NCI-H128 (cell line): ENCODE data around the gene CLUH.
"Not testable (repeated sequence)": the region's sequence is repeated elsewhere in the genome, so short reads cannot be mapped to it uniquely, and the experiment has no call there.

Source experiments
- DNase-seq: peaks from one replicate; lab custom pipeline; 2025; ENCODE audit not compliant: unreplicated experiment; lab: John Stamatoyannopoulos, UW

Gene CLUH

GRCh38 chr17:2690165-2691068, 21.1 kb downstream of the CLUH start:
- no peak for DNase-seq

- no peak for DNase-seq
Measured at GRCh38 chr17:2689411-2690164, 22.0 kb downstream of the CLUH start.

DNA sequence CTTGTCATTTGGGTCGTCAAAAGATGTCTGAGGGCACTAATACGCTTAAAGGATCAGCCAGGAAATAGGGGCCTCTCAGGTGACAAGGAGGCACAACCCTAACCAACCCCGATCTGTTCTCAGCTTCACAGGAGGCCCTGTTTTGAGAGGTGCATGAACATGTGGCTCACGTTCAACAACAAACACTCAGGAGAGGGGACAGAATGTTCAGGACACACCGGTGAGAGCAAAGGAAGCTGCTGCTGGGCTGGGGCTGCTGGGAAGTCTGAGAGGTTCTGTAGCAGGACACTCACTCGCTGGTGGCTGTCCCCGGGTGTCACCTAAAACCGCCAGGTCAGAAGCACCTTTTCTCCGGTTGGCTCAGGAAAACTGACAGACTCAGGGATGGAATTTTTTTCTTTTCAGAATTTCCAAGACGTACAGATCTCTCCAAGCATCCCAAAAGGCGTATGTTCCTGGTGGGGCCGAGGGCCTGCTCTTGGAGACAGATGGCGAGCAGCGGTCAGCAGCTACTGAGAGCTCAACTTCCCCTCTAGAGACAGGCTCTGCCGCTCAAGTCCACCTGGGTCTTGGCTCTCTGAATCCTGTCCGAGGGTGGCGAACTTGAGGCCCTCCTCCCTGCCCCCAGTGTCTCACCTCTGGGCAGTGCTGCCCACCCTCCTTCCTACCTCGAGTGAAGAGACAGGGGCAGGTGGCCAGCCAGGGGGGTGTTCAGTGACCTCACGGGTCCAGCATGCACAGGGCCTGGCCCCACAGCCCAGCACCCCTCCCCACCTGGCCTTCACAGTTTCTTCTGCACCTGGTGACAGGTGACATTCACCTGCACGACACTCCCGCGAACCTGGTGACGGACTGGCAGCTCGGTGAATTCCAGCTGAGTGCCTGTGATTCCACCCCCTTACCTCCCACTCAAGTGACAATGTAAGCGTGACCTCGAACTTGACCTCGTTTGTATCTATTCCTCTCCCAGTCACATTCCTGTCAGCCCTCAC, 22.9 kb downstream of the CLUH start:
- no peak for DNase-seq

DNA sequence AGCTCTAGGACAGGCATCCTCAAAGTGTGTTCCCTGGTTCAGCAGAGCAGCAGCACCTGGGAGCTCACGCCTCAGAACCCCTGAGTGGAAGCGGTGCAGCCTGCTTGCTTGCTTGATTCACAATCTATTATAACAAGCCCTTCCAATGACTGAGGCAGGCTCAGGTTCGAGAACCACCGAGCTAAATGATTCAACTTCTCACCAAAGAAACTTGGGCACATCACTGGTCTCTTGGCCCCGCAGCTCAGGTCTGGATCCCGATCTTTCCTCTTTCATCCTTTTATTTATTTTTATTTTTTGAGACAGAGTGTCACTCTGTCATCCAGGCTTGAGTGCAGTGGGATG, 24.5 kb downstream of the CLUH start:
- DNase-seq, result no peak

- no peak for DNase-seq
Measured at GRCh38 chr17:2685696-2686095, 25.9 kb downstream of the CLUH start.

GRCh38 chr17:2684549-2684948, 27.0 kb downstream of the CLUH start:
- DNase-seq, result no peak

DNA sequence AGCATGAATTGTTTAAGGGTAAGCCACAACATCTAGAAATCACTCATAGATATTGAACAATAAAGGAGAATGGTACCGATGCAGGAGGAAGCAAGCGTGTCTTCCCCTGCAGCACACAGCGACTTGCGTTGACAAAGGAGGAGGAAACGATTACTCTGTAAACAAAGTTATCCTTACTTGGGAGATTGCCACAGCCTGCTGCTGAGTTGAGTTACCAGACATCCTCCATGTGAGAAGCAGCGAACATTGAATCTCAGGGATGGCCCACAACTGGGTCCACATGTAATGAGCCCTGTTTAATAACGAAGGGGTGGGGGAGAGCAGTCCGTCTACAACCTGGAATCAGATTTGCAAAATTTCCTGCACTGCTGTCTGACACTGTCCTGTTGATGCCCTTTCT, 27.7 kb downstream of the CLUH start:
- no peak for DNase-seq

GRCh38 chr17:2682176-2682938, 29.2 kb downstream of the CLUH start:
- DNase-seq, result no peak

DNA sequence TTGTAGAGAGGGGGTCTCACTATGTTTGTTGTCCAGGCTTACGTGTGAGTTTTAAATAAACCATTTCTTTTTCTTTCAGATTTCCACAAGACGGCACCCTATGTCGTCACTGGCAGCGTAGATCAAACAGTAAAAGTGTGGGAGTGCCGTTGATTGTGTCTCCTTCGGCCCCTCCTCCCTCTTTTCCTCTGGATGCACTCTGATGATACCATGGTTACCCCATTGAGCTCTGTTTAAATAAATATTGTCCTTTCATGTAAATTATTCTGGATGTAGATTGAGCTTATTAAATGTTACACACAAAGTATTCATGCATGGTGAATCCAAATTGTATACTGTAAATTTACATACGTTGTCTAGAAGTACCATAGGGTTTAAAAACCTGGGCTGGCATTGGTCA, 29.9 kb downstream of the CLUH start:
- DNase-seq, result no peak

DNA sequence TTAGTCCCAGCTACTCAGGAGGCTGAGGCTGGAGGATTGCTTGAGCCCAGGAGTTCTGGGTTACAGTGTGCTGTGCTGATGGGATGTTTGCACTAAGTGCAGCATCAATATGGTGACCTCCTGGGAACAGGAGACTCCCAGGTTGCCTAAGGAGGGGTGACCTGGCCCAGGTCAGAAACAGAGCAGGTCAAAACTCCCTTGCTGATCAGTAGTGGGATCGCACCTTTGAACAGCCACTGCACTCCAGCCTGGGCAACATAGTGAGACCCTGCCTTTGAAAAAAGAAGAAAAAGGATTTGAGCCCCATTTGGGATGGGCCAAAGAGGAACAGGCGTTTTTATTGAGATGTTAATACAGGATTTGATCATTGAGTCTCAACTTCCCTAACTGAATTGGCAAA, 30.6 kb downstream of the CLUH start:
- DNase-seq, result no peak

DNA sequence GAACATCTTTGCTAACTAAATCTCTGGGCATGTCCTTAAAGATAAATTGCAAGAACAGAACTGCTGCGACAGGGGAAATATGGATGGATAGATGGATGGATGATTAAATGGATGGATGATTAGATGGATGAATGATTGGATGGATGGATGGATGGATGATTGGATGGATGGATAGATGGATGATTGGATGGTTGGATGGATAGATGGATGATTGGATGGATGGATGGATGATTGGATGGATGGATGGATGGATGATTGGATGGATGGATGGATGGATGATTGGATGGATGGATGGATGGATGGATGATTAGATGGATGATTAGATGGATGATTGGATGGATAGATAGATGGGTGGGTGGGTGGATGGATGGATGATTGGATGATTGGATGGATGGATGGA, 32.3 kb downstream of the CLUH start:
- not testable (repeated sequence) for DNase-seq

GRCh38 chr17:2672026-2672425, 39.5 kb downstream of the CLUH start:
- no peak for DNase-seq

- DNase-seq, result not testable (repeated sequence)
Measured at GRCh38 chr17:2660410-2660809, 51.2 kb downstream of the CLUH start.

DNA sequence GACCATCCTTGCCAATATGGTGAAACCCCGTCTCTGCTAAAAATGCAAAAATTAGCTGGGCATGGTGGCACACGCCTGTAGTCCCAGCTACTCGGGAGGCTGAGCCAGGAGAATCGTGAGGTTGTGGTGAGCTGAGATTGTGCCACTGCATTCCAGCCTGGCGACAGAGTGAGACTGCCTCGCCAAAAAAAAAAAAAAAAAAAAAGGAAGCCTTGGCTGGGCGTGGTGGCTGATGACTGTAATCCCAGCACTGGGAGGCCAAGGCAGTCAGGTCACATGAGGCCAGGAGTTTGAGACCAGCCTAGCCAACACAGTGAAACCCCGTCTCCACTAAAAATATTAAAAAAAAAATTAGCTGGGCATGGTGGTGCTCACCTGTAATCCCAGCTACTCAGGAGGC, 52.2 kb downstream of the CLUH start:
- DNase-seq, result not testable (repeated sequence)

GRCh38 chr17:2656283-2656682, 55.3 kb downstream of the CLUH start:
- no peak for DNase-seq

DNA sequence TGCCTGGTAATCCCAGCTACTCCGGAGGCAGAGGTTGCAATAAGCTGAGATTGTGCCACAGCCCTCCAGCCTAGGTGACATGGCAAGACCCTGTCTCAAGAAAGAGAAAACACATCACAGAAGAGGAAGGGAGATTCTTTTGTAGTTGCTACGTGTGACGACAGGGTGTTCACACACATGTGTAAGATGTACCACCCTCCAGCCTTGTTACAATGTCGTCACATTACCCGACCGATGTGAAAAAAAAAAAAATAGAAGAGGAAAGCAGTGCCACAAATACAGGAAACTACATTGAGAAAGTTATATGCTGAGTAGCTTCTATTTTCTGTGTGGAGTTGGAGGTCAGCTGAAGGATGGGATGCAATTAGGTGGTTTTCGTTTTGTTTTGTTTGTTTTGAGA, 56.0 kb downstream of the CLUH start:
- no peak for DNase-seq

- DNase-seq, result not testable (repeated sequence)
Measured at GRCh38 chr17:2652911-2653310, 58.7 kb downstream of the CLUH start.

DNA sequence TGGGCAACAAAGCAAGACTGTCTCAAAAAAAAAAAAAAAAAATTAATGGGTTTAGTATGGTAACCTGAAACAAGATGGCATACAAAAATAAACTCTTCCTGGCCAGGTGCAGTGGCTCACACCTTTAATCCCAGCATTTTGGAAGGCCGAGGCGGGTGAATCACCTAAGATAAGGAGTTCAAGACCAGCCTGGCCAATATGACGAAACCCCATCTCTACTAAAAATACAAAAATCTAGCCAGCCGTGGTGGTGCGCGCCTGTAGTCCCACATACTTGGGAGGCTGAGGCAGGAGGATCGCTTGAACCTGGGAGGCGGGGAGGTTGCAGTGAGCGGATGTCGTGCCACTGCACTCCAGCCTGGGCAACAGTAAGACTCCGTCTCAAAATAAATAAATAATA, 62.4 kb downstream of the CLUH start:
- DNase-seq, result no peak

DNA sequence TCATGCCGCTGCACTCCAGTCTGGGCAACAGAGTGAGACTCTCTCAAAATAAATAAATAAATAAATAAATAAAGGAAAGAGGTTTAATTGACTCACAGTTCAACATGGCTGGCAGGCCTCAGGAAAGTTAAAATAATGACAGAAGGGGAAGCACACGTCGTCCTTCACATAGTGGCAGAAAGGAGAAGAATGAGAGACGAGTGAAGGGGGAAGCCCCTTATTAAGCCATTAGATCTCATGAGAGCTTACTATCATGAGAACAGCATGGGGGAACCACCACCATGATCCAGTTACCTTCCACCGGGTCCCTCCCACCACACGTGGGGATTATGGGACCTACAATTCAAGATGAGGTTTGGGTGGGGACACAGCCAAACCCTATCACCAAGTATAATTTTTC, 63.6 kb downstream of the CLUH start:
- DNase-seq, result no peak

GRCh38 chr17:2644971-2645370, 66.6 kb downstream of the CLUH start:
- DNase-seq, result no peak
